Islet of Langerhans (tissue), 1 donor: Measurements from ENCODE around the gene DCN.

Experiments used
- FAIRE-seq: peaks from one replicate; lab custom pipeline; 2011; peaks lifted over from hg19 to GRCh38; lab: Jason Lieb, UNC

Gene DCN

GRCh38 chr12:91133871-91134270 is 48.7 kb downstream of the DCN start:
- no peak for FAIRE-seq

- no peak for FAIRE-seq
Measured at GRCh38 chr12:91129662-91130362, 52.8 kb downstream of the DCN start.

GRCh38 chr12:91127751-91128150 is 54.9 kb downstream of the DCN start:
- no peak for FAIRE-seq

- FAIRE-seq = no peak
Measured at GRCh38 chr12:91127306-91127705, 55.3 kb downstream of the DCN start.

- no peak for FAIRE-seq
Measured at GRCh38 chr12:91126516-91126915, 56.1 kb downstream of the DCN start.

GRCh38 chr12:91123236-91123916 is 59.2 kb downstream of the DCN start:
- no peak for FAIRE-seq

- no peak for FAIRE-seq
Measured at GRCh38 chr12:91120781-91121180, 61.8 kb downstream of the DCN start.

- FAIRE-seq = no peak
Measured at GRCh38 chr12:91119089-91119488, 63.5 kb downstream of the DCN start.

GRCh38 chr12:91113621-91114020 is 69.0 kb downstream of the DCN start:
- FAIRE-seq = no peak

GRCh38 chr12:91111366-91112325 is 71.0 kb downstream of the DCN start, which contains the start of gene LUM:
Gene LUM (minus strand): TSS chr12:91111494. CDS start chr12:91108979, 2,515 bp downstream.
- no peak for FAIRE-seq

- FAIRE-seq = no peak
Measured at GRCh38 chr12:91110311-91110924, 72.2 kb downstream of the DCN start.

- FAIRE-seq = no peak
Measured at GRCh38 chr12:91109581-91110310, 72.9 kb downstream of the DCN start.

GRCh38 chr12:91109148-91109564 is 73.5 kb downstream of the DCN start:
- no peak for FAIRE-seq

- no peak for FAIRE-seq
Measured at GRCh38 chr12:91108196-91108755, 74.3 kb downstream of the DCN start.

- no peak for FAIRE-seq
Measured at GRCh38 chr12:91106283-91106682, 76.3 kb downstream of the DCN start.

- no peak for FAIRE-seq
Measured at GRCh38 chr12:91105807-91106206, 76.8 kb downstream of the DCN start.

GRCh38 chr12:91104812-91105466 is 77.7 kb downstream of the DCN start:
- no peak for FAIRE-seq

- no peak for FAIRE-seq
Measured at GRCh38 chr12:91103624-91104023, 79.0 kb downstream of the DCN start.

- FAIRE-seq = no peak
Measured at GRCh38 chr12:91103101-91103500, 79.5 kb downstream of the DCN start.

GRCh38 chr12:91100906-91101305 is 81.7 kb downstream of the DCN start:
- FAIRE-seq = no peak

GRCh38 chr12:91099836-91100235 is 82.8 kb downstream of the DCN start:
- no peak for FAIRE-seq
